Esophagus muscularis mucosa (tissue), 4 donors: ENCODE measurements around the gene MAP2K5. TPM values are rescaled to one million over a fixed set of nuclear protein-coding genes. Genes with fewer than 3 reads are reported as not detected.

Experiments used
- DNase-seq: peaks from one replicate; pipeline ENCODE4 v3.0.0-alpha.2; 2017; ENCODE audit errors: extremely low spot score
- H3K27ac ChIP-seq, 4 donors: fragments of 200-600 bp; sonication (generic); replicated peaks in 1 of 4; 1 replicate in 3 of 4; 2 replicates in 1 of 4; pipeline ENCODE4 v1.5.1; 2016 to 2019; ENCODE audit warnings: mild to moderate bottlenecking in 1 of 4
- H3K27me3 ChIP-seq, 4 donors: fragments of 200-600 bp; sonication (generic); one replicate each; pipeline versions ENCODE4 v1.5.1 to v1.6.0; 2016 to 2019
- H3K36me3 ChIP-seq, 4 donors: fragments of 200-600 bp; sonication (generic); one replicate each; pipeline ENCODE4 v1.5.1; 2016 to 2019
- H3K4me1 ChIP-seq, 4 donors: fragments of 200-600 bp; sonication (generic); one replicate each; pipeline ENCODE4 v1.5.1; 2016 to 2019
- H3K4me3 ChIP-seq, 4 donors: fragments of 200-600 bp; sonication (generic); 1 replicate in 2 of 4; 2 replicates in 2 of 4; pipeline ENCODE4 v1.5.1; 2016 to 2019; ENCODE audit warnings: mild to moderate bottlenecking in 4 of 4, moderate library complexity in 1 of 4
- H3K9me3 ChIP-seq, 4 donors: fragments of 200-600 bp; sonication (generic); 1 replicate in 3 of 4; 2 replicates in 1 of 4; pipeline ENCODE4 v1.5.1; 2016 to 2019
- CTCF ChIP-seq, 3 experiments: fragments of 200-600 bp in 2 of 3; fragments of 450-650 bp in 1 of 3; sonication (generic) in 2 of 3; IDR thresholded peaks; one replicate each; pipeline ENCODE4 v1.5.1; 2017 to 2019; ENCODE audit warnings: antibody characterized with exemption in 3 of 3, mild to moderate bottlenecking in 2 of 3, moderate library complexity in 1 of 3
- EP300 ChIP-seq: sonication (generic); formaldehyde crosslinking; IDR thresholded peaks from one replicate; pipeline ENCODE4 v1.6.1; 2017; ENCODE audit warnings: antibody characterized with exemption
- POLR2A ChIP-seq: fragments of 450-650 bp; IDR thresholded peaks from one replicate; pipeline ENCODE4 v1.6.1; 2017; ENCODE audit warnings: antibody characterized with exemption, moderate library complexity, mild to moderate bottlenecking, low read depth
- POLR2AphosphoS5 ChIP-seq, 2 donors: sonication (generic); formaldehyde crosslinking; IDR thresholded peaks; one replicate each; pipeline ENCODE4 v1.6.1; 2017; ENCODE audit warnings: antibody characterized with exemption in 2 of 2
- WGBS: methylation state at CpG from one replicate; pipeline ENCODE4 v1.1.5; 2018; 5-methylcytosine and 5-hydroxymethylcytosine counted together
- intact Hi-C: fragments of 100-400 bp; cut with DNase I; formaldehyde crosslinking; loops from one replicate; pipeline ENCODE4 v1.15.1; 2023
- total RNA-seq, 4 donors: library from RNA; depleted of rRNA; stranded (reverse); fragments of >200 nt; gene quantifications; one replicate each; pipeline versions ENCODE4 v1.1.0 to v1.2.1, GENCODE V29; 2016

The MAP2K5 gene
- total RNA-seq, 4 donors from 2014 or later, result 7.8 to 11.9 (median 10.6) TPM

DNA sequence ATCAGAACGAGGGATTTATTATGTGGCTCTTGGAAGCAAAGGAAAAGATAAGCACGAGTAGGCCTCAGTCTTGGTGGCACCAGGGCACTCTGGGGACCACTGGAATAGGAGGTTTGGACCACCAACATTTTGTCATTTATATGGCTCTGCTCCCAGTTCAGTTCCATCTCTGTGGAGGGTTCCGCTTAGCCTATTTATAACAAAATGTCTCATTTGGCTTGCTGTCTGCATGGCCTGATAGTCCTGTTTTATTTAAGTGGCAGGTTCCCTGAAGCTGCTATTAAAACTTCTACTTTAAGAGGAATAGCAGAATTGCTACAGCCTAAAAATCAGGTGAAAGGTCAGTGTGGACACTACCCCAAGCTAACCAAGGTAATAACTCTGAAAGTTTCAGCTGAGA, 27.2 kb downstream of the MAP2K5 start:
- WGBS, result 88% methylated on average over 3 of the region's 3 CpGs
- Histone ChIP-seq H3K27ac (no peak overlapping the region), H3K4me1 (peaks cover 0 to 12% (median 0%) of the 10 kb centered on the region in 4 donors), H3K9me3 (no peaks in the 10 kb centered on the region), H3K36me3 (no peaks in the 10 kb centered on the region), H3K27me3 (no peaks in the 10 kb centered on the region), H3K4me3 (no peak overlapping the region)
- TF ChIP-seq CTCF (IDR thresholded peaks at IDR 0.05) (no peak), POLR2A (no peak), POLR2AphosphoS5 (IDR thresholded peaks at IDR 0.05) (no peak), EP300 (no peak)
- DNase-seq, result no peak
- intact Hi-C loops, result no loop called here

DNA sequence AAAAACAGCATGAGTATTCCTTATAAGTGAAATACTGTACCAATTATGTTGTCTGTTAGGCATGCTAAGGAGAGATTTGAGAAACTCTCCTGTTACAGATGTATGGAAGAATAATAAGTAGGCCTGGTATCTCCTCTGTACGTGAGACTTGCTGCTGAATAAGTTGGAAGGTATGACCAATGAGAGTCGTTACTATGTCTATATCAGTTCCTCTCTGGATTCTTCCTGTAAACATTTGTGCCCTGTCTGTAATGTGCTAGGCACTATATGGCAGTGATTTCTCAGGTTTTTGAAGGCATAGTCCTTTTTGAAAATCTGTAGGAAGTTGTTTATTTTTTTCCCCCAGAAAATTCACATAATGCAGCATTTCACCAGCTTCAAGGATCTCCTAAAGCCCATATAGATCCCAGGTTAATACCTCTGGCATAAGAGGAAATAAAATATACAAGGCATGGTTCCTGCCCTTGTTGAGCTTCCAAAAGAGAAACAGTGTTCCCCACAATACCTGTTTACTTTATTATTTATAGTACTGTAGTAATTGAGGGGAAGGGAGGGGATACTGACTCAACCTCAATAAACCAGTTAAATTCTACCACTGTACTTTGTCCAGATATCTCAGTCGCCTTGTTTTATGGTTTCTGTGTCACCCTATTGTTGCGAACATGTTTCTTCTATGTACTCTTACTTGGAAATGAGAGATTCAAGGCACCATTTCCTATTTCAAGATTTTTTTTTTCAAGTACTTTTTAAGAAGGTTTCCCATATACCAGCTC, 28.6 kb downstream of the MAP2K5 start:
- WGBS, result 97% methylated on average over 4 of the region's 4 CpGs
- no peak for DNase-seq
- intact Hi-C loops, result no loop called here
- H3K4me1 ChIP-seq, result peaks cover 0 to 17% (median 0%) of the 10 kb centered on the region in 4 donors
- no peaks in the 10 kb centered on the region for H3K9me3 ChIP-seq
- TF ChIP-seq CTCF (IDR thresholded peaks at IDR 0.05) (no peak), POLR2AphosphoS5 (IDR thresholded peaks at IDR 0.05) (no peak), EP300 (no peak), POLR2A (no peak)
- no peaks in the 10 kb centered on the region for H3K36me3 ChIP-seq
- H3K4me3 ChIP-seq, result no peak overlapping the region
- no peaks in the 10 kb centered on the region for H3K27me3 ChIP-seq
- no peak overlapping the region for H3K27ac ChIP-seq

GRCh38 chr15:67571648-67572415, 29.3 kb downstream of the MAP2K5 start:
- intact Hi-C loops, result no loop called here
- 94% methylated on average over 5 of the region's 5 CpGs for WGBS
- Histone ChIP-seq H3K9me3 (no peaks in the 10 kb centered on the region), H3K27ac (no peak overlapping the region), H3K36me3 (no peaks in the 10 kb centered on the region), H3K4me3 (no peak overlapping the region), H3K4me1 (peaks cover 0 to 17% (median 0%) of the 10 kb centered on the region in 4 donors), H3K27me3 (no peaks in the 10 kb centered on the region)
- no peak for TF ChIP-seq POLR2A
- no peak for TF ChIP-seq POLR2AphosphoS5 (IDR thresholded peaks at IDR 0.05)
- no peak for TF ChIP-seq CTCF (IDR thresholded peaks at IDR 0.05)
- DNase-seq, result no peak

DNA sequence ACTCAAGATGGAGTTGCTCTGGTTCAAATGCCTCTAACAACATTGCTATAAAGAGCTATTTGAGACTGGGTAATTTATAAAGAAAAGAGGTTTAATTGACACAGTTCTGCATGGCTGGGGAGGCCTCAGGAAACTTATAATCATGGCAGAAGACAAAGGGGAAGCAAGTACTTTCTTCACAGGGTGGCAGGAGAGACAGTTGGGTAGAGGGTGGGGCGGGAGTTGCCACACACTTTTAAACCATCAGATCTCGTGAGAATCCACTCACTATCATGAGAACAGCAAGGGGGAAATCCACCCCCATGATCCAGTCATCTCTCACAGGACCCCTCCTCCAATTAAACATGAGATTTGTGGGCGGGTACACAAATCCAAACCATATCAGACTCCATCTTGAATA, 30.7 kb downstream of the MAP2K5 start:
- no peak overlapping the region for H3K4me3 ChIP-seq
- intact Hi-C loops, result no loop called here
- no peaks in the 10 kb centered on the region for H3K9me3 ChIP-seq
- no peaks in the 10 kb centered on the region for H3K27me3 ChIP-seq
- H3K27ac ChIP-seq, result no peak overlapping the region
- no peaks in the 10 kb centered on the region for H3K36me3 ChIP-seq
- TF ChIP-seq EP300 (no peak), CTCF (IDR thresholded peaks at IDR 0.05) (no peak), POLR2A (no peak), POLR2AphosphoS5 (IDR thresholded peaks at IDR 0.05) (no peak)
- WGBS, result 88% methylated on average over 3 of the region's 3 CpGs
- DNase-seq, result no peak
- H3K4me1 ChIP-seq, result peaks cover 0 to 17% (median 0%) of the 10 kb centered on the region in 4 donors
